GM12873 (cell line): ENCODE data around the gene EPN3.

ENCODE experiments used
- CTCF ChIP-seq: IDR thresholded peaks from 2 replicates; pipeline ENCODE4 v1.5.1; 2012; ENCODE audit warnings: low read depth, mild to moderate bottlenecking, moderate library complexity, low read length, control low read depth; ENCODE audit not compliant: insufficient read depth; ENCODE audit errors: missing control alignments

The EPN3 gene

GRCh38 chr17:50565402-50566350, 33.1 kb downstream of the EPN3 start:
- TF ChIP-seq CTCF = no peak

GRCh38 chr17:50566886-50567285, 34.4 kb downstream of the EPN3 start:
- TF ChIP-seq CTCF = no peak

GRCh38 chr17:50568659-50569058, 36.1 kb downstream of the EPN3 start:
- no peak for TF ChIP-seq CTCF

- no peak for TF ChIP-seq CTCF
These were observed 37.1 kb downstream of the EPN3 start for GRCh38 chr17:50569592-50569991.

- TF ChIP-seq CTCF = no peak
These were observed 37.5 kb downstream of the EPN3 start for GRCh38 chr17:50570032-50570431.

- no peak for TF ChIP-seq CTCF
These were observed 38.0 kb downstream of the EPN3 start for GRCh38 chr17:50570528-50570927.

- TF ChIP-seq CTCF = no peak
These were observed 39.1 kb downstream of the EPN3 start for GRCh38 chr17:50571681-50572080.
